Uterine smooth muscle cell (primary cell): ENCODE data around the gene PRTN3. TPM values are rescaled to one million over a fixed set of nuclear protein-coding genes. Genes with fewer than 3 reads are reported as not detected.

Experiments
- total RNA-seq: library from RNA; depleted of rRNA; stranded (reverse); fragments of >200 nt; gene quantifications from 2 replicates; pipeline ENCODE4 v1.2.3, GENCODE V29; 2014

PRTN3 gene
- total RNA-seq, result not detected in 2 replicates

DNA sequence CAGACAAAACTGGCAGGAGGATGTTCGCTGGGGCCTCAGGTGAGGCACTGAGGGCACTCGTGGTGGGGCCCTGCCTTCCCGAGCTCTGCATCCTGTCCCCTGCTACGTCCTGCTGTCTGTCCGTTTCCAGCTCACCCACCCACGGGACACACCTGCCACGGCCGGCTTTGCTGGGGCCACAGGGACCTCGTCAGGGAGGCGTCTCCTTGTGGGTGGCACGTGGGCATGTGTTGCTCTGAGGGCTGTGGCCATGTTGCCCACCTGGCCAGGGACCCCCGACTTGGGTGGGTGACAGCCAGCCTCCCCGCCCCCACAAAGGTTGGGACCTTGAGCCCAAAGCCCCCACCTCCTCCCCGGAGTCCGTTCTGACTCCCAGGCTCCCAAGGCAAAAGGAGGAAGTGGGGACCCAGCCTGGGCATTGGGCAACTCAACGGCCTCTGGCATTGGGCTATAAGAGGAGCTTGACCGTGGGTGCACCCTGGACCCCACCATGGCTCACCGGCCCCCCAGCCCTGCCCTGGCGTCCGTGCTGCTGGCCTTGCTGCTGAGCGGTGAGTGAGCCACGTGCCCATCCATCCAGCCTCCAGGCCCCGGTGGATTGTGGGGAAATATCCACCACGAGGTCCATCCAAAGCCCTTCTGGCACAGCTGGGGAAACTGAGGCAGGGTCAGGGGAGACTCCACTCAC, at the start of gene PRTN3:
TSS of gene PRTN3 (plus strand) at position 481 of the 688 bp plus-strand sequence. CDS start at position 491, 10 bp downstream.

GRCh38 chr19:796692-797527, 43.9 kb upstream of the PRTN3 start, which contains the start of gene PTBP1:
PTBP1 (plus strand) TSS chr19:797452; CDS start chr19:797498, 46 bp downstream.

GRCh38 chr19:821825-822503, 18.8 kb upstream of the PRTN3 start, which contains the start of gene PLPPR3:
PLPPR3 (minus strand) TSS chr19:821955; CDS start chr19:821559, 396 bp downstream.

GRCh38 chr19:827710-828321, 13.0 kb upstream of the PRTN3 start, which contains the start of gene AZU1:
AZU1 (plus strand) TSS chr19:827837; CDS start chr19:827847, 10 bp downstream.

DNA sequence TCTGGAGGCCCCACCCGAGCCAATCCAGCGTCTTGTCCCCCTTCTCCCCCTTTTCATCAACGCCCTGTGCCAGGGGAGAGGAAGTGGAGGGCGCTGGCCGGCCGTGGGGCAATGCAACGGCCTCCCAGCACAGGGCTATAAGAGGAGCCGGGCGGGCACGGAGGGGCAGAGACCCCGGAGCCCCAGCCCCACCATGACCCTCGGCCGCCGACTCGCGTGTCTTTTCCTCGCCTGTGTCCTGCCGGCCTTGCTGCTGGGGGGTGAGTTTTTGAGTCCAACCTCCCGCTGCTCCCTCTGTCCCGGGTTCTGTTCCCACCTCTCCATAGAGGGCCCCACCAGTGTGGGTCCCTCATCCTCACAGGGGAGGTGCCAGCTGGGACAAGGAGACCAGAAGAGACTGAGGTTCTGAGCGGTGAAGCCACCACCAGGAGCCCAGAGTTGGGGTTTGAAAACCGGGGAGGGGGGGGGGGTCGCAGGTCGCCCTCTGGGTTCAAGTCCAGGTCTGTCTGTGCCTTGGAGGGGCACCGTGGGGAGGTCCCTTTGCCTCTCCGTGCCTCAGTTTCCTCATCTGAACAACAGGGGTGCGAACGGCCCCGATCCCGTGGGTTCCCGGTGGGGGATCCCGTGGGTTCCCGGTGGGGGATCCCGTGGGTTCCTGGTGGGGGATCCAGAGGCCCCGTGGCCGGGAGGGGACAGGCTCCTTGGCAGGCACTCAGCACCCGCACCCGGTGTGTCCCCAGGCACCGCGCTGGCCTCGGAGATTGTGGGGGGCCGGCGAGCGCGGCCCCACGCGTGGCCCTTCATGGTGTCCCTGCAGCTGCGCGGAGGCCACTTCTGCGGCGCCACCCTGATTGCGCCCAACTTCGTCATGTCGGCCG, 11.6 kb downstream of the PRTN3 start, which contains the start of gene ELANE:
TSS of gene ELANE (plus strand) at position 168 of the 878 bp plus-strand sequence. CDS start at position 194, 26 bp downstream.

GRCh38 chr19:858868-859843, 18.4 kb downstream of the PRTN3 start, which contains the start of gene CFD:
CFD (plus strand) TSS chr19:859664; CDS start chr19:859690, 26 bp downstream.

GRCh38 chr19:892894-893689, 52.3 kb downstream of the PRTN3 start, which contains the start of the genes MED16 and RNU6-9:
MED16 (minus strand) TSS chr19:893187; CDS start chr19:891131, 2,056 bp downstream.
RNU6-9 (plus strand) TSS chr19:893484.

Other genes starting within 250 kb of the PRTN3 start
- 27.9 and 33.6 TPM in 2 replicates for gene POLRMT, start 207.5 kb upstream of the PRTN3 start, total RNA-seq
- gene FGF22, start 201.1 kb upstream of the PRTN3 start, total RNA-seq, result 0.11 TPM in 1 of 2 replicates, not detected in the other
- gene RNF126, start 177.8 kb upstream of the PRTN3 start, total RNA-seq, result 12.7 and 26.1 TPM in 2 replicates
- 19.7 and 88.4 TPM in 2 replicates for gene FSTL3, start 164.6 kb upstream of the PRTN3 start, total RNA-seq
- gene PRSS57, start 145.5 kb upstream of the PRTN3 start, total RNA-seq, result not detected in 2 replicates
- 2.1 and 3.5 TPM in 2 replicates for gene PALM, start 132.1 kb upstream of the PRTN3 start, total RNA-seq
- 0.12 TPM in 1 of 2 replicates, not detected in the other for gene MISP, start 89.9 kb upstream of the PRTN3 start, total RNA-seq
- 77.0 and 125 TPM in 2 replicates for gene PTBP1, start 43.5 kb upstream of the PRTN3 start, total RNA-seq
- gene PLPPR3, start 19.0 kb upstream of the PRTN3 start, total RNA-seq, result 0.12 TPM in 1 of 2 replicates, not detected in the other
- gene AZU1, start 13.2 kb upstream of the PRTN3 start, total RNA-seq, result not detected in 2 replicates
- not detected in 2 replicates for gene ELANE, start 11.3 kb downstream of the PRTN3 start, total RNA-seq
- gene CFD, start 18.7 kb downstream of the PRTN3 start, total RNA-seq, result 1.00 and 7.1 TPM in 2 replicates
- gene MED16, start 52.2 kb downstream of the PRTN3 start, total RNA-seq, result 39.4 and 43.2 TPM in 2 replicates
- not detected in 2 replicates for gene RNU6-9, start 52.5 kb downstream of the PRTN3 start, total RNA-seq
- gene R3HDM4, start 72.2 kb downstream of the PRTN3 start, total RNA-seq, result 15.4 and 20.9 TPM in 2 replicates
- not detected in 2 replicates for gene KISS1R, start 76.3 kb downstream of the PRTN3 start, total RNA-seq
- gene ARID3A, start 85.0 kb downstream of the PRTN3 start, total RNA-seq, result 15.5 and 18.6 TPM in 2 replicates
- gene WDR18, start 143.3 kb downstream of the PRTN3 start, total RNA-seq, result 58.9 and 69.8 TPM in 2 replicates
- 0.50 TPM in 1 of 2 replicates, not detected in the other for gene GRIN3B, start 159.4 kb downstream of the PRTN3 start, total RNA-seq
- gene TMEM259, start 180.1 kb downstream of the PRTN3 start, total RNA-seq, result 66.4 and 71.5 TPM in 2 replicates
- not detected in 2 replicates for gene RNU6-2, start 180.5 kb downstream of the PRTN3 start, total RNA-seq
- gene CNN2, start 185.6 kb downstream of the PRTN3 start, total RNA-seq, result 133 and 210 TPM in 2 replicates
- gene ABCA7, start 199.1 kb downstream of the PRTN3 start, total RNA-seq, result 2.7 and 3.0 TPM in 2 replicates
- 0.77 and 0.87 TPM in 2 replicates for gene ARHGAP45, start 226.2 kb downstream of the PRTN3 start, total RNA-seq